ENCODE data around the gene PDZD7.
"Not testable (repeated sequence)": the region's sequence is repeated elsewhere in the genome, so short reads cannot be mapped to it uniquely, and the experiment has no call there.

PDZD7 gene

DNA sequence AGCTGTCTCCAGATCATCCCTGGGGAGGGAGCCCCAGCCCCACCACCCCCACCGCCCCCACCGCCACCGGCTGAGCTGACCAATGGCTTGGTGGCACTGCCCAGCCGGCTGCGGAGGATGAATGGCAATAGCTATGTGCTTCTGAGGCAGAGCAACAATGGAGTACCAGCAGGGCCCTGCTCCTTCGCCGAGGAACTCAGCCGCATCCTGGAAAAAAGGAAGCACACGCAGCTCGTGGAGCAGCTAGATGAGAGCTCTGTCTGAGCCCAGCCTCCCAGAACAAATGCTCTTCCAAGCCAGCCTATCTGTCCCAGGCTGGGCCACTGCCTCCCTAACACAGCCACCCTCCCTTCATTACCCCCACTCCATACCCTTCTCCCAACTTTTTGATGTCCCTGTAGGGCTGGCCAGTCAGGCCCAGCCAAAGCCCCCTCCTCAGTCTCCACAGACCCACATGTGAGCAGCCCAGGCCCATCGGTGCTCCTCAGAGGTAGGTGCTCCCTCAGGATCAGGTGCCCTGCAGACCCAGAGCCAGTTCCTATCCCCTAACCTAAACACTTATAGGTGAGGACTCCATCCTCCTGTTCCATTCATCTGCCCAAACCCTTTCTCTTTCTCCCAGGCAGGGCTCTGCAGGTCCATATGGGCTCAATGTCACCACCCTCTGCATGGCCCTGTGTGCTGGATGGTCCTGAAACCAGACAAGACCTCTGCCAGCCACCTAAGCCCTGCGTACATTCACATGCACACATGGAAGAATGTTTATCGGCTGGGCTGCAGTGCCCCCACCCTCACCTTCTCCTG, 46.9 kb downstream of the PDZD7 start:
- Histone ChIP-seq H3K27me3 (ENCODE audit: control insufficient read depth, insufficient read depth, low read length) (no peaks in the 10 kb centered on the region), H3K4me2 (ENCODE audit: low read length) (no peak overlapping the region), H3K9ac (ENCODE audit: low read depth, low read length) (no peak overlapping the region), H3K4me3 (ENCODE audit: low read length) (no peak overlapping the region), H3K36me3 (ENCODE audit: insufficient read depth, low read length) (peaks cover 10% of the 10 kb centered on the region), H3K9me3 (replicated peaks; ENCODE audit: low read length) (no peaks in the 10 kb centered on the region), H3K4me1 (ENCODE audit: control insufficient read depth, insufficient read depth, low read length) (peaks cover 17% of the 10 kb centered on the region)

DNA sequence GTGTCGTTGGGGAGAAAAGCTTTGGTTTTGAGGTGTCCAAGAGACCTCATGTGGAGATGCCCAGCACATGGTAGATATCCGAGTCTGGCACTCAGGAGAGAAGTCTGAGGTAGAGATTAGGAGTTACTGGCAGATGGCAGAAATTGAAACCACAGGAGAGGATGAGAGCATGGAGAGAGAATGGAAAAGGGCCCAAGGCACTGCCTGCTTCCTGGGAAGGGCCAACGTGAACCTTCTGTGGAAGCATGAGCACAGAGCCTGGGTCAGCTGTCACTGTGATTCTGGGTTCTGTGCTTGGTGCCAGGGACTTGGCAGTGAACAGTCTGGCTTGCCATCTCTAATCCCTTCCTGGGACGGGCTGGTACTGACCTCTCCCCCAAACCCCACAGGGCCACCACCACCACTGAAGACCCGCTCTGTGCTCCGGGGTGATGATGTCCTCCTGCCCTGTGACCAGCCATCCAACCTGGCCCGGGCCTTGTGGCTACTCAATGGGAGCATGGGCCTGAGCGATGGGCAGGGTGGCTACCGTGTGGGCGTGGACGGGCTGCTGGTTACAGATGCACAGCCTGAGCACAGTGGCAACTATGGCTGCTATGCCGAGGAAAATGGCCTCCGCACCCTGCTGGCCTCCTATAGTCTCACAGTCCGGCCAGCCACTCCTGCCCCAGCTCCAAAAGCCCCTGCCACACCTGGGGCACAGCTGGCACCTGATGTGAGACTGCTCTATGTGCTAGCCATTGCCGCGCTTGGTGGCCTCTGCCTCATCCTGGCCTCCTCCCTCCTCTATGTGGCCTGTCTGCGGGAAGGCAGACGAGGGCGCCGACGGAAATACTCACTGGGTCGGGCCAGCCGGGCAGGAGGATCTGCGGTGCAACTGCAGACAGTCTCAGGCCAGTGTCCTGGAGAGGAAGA, 47.8 kb downstream of the PDZD7 start:
- Histone ChIP-seq H3K4me3 (ENCODE audit: low read length) (no peak overlapping the region), H3K4me1 (ENCODE audit: control insufficient read depth, insufficient read depth, low read length) (peaks cover 11% of the 10 kb centered on the region), H3K9ac (ENCODE audit: low read depth, low read length) (no peak overlapping the region), H3K36me3 (ENCODE audit: insufficient read depth, low read length) (peaks cover 9% of the 10 kb centered on the region), H3K9me3 (replicated peaks; ENCODE audit: low read length) (no peaks in the 10 kb centered on the region), H3K27me3 (ENCODE audit: control insufficient read depth, insufficient read depth, low read length) (no peaks in the 10 kb centered on the region), H3K4me2 (ENCODE audit: low read length) (no peak overlapping the region)

DNA sequence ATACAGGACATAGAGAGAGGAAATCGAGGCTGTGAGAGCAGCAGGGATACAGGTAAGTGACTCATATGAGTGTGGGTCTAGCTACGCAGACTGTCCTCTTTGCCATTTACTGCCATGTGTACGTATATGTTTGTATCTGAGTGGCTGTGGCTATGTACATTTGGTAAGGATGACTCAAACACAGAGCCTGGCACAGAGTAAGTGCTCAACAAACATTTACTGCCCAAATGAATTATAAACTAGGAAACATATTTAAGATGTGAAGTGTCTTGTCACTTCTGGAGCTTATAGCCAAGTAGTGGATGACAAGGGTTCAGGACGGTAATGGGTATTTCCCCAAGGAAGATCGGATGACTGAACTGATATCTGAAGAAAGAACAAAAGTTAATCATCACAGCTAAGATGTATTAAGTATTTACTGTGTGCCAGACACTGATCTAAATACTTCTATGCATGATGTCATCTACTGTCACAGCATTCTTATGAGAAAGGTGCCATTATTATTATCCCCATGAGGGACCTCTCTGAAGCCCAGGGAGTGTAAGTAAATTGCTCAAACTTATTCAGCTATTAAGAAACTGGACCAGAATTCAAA, 49.7 kb downstream of the PDZD7 start:
- Histone ChIP-seq H3K4me1 (ENCODE audit: control insufficient read depth, insufficient read depth, low read length) (peaks cover 2% of the 10 kb centered on the region), H3K9ac (ENCODE audit: low read depth, low read length) (no peak overlapping the region), H3K36me3 (ENCODE audit: insufficient read depth, low read length) (peaks cover 9% of the 10 kb centered on the region), H3K9me3 (replicated peaks; ENCODE audit: low read length) (no peaks in the 10 kb centered on the region), H3K27me3 (ENCODE audit: control insufficient read depth, insufficient read depth, low read length) (no peaks in the 10 kb centered on the region), H3K4me2 (ENCODE audit: low read length) (no peak overlapping the region), H3K4me3 (ENCODE audit: low read length) (no peak overlapping the region)

DNA sequence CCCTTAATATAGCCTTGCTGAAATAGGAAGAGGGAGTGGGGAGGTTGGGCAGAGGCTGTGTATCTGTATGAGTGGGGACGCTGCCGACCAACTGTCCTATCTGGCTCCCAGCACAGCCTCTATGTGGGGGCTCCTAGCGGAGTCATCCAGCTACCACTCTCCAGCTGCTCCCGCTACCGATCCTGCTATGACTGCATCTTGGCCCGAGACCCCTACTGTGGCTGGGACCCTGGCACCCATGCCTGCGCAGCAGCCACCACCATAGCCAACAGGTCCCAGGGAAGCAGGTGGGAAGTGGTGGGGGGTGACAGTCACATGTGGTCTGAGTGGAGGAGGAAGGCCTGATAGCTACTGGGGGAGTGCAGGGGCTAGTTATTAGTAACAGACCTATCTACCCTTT, 50.2 kb downstream of the PDZD7 start:
- Histone ChIP-seq H3K4me1 (ENCODE audit: control insufficient read depth, insufficient read depth, low read length) (no peaks in the 10 kb centered on the region), H3K4me2 (ENCODE audit: low read length) (no peak overlapping the region), H3K4me3 (ENCODE audit: low read length) (no peak overlapping the region), H3K9me3 (replicated peaks; ENCODE audit: low read length) (no peaks in the 10 kb centered on the region), H3K27me3 (ENCODE audit: control insufficient read depth, insufficient read depth, low read length) (no peaks in the 10 kb centered on the region), H3K36me3 (ENCODE audit: insufficient read depth, low read length) (peaks cover 9% of the 10 kb centered on the region), H3K9ac (ENCODE audit: low read depth, low read length) (no peak overlapping the region)

DNA sequence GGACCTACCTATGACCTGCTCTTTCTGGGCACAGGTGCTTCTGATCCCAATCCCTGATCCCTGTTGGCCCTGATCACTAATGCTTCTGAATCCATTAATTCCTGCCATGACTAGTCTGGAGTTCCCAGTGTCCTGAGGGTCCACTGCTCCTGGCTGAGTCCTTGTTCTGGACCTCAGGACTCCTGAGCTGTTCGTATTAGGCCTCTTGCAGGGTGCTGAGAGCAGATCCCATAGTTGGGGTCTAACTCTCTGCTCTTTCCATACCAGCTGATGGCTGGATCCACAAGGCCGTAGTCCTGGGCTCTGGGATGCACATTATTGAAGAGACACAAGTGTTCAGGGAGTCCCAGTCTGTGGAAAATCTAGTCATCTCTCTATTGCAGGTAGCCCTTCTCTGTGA, 50.6 kb downstream of the PDZD7 start:
- H3K36me3 ChIP-seq (ENCODE audit: insufficient read depth, low read length) = peaks cover 9% of the 10 kb centered on the region
- no peaks in the 10 kb centered on the region for H3K4me1 ChIP-seq (ENCODE audit: control insufficient read depth, insufficient read depth, low read length)

DNA sequence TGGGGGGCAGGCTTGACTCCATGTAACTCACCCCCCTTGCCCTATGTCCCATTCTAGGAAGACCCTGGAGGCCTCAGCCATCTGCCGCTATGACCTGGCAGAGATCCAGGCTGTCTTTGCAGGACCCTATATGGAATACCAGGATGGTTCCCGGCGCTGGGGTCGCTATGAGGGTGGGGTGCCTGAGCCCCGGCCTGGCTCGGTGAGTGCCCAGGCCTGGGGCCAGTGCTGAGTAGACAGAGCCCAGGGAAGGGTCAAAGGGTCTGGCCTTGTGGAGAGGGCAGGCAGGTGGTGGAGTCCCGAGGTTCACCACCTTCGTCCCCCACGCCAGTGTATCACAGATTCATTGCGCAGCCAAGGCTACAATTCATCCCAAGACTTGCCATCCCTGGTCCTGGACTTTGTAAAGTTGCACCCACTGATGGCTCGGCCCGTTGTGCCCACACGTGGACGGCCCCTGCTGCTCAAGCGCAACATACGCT, 51.1 kb downstream of the PDZD7 start:
- H3K9ac ChIP-seq (ENCODE audit: low read depth, low read length) = no peak overlapping the region
- no peak overlapping the region for H3K4me2 ChIP-seq (ENCODE audit: low read length)
- no peak overlapping the region for H3K4me3 ChIP-seq (ENCODE audit: low read length)
- H3K27me3 ChIP-seq (ENCODE audit: control insufficient read depth, insufficient read depth, low read length) = no peaks in the 10 kb centered on the region
- H3K9me3 ChIP-seq (replicated peaks; ENCODE audit: low read length) = no peaks in the 10 kb centered on the region
- H3K36me3 ChIP-seq (ENCODE audit: insufficient read depth, low read length) = peaks cover 9% of the 10 kb centered on the region
- H3K4me1 ChIP-seq (ENCODE audit: control insufficient read depth, insufficient read depth, low read length) = no peaks in the 10 kb centered on the region

More for the DNA sequence above, 50.6 kb downstream of the PDZD7 start:
- H3K4me3 ChIP-seq (ENCODE audit: low read length) = no peak overlapping the region
- no peak overlapping the region for H3K4me2 ChIP-seq (ENCODE audit: low read length)
- H3K9me3 ChIP-seq (replicated peaks; ENCODE audit: low read length) = no peaks in the 10 kb centered on the region
- no peaks in the 10 kb centered on the region for H3K27me3 ChIP-seq (ENCODE audit: control insufficient read depth, insufficient read depth, low read length)
- H3K9ac ChIP-seq (ENCODE audit: low read depth, low read length) = no peak overlapping the region

DNA sequence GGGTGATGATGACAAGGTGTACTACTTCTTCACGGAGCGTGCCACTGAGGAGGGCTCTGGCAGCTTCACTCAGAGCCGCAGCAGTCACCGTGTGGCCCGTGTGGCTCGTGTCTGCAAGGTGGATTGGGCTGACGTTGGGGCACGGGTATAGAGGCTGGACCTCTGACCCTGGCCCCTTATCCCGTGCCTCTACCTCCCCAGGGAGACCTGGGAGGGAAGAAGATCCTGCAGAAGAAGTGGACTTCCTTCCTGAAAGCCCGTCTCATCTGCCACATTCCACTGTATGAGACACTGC, 52.1 kb downstream of the PDZD7 start:
- Histone ChIP-seq H3K36me3 (ENCODE audit: insufficient read depth, low read length) (peaks cover 9% of the 10 kb centered on the region), H3K9me3 (replicated peaks; ENCODE audit: low read length) (no peaks in the 10 kb centered on the region), H3K4me1 (ENCODE audit: control insufficient read depth, insufficient read depth, low read length) (no peaks in the 10 kb centered on the region)

DNA sequence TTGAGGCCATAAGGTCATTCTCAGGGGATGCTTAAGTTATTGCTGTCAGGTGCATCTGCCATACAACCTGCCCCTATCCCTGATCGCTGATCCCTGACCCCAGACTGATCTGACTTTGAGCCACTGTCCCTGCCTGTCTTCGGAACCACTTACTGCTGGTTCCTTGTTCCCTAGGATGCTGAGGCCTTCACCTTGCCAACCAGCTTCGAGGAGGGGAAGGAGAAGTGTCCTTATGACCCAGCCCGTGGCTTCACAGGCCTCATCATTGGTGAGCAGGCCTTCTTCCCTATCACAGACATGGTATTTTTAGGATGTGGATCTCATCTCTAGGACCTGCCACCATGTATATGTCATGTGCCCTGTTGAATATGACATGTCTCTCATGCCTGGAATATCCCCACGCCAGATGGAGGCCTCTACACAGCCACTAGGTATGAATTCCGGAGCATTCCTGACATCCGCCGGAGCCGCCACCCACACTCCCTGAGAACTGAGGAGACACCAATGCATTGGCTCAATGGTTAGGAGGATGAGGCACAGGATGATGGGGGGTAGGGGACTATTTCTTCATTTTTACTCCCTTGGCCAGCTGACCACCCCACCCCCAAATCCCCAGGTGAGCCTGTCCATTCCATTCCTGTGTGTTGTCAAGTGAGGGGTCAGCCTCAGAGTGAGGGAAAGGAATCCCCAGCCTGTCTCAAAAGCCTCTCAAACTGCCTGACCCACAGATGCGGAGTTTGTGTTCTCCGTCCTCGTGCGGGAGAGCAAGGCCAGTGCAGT, 52.6 kb downstream of the PDZD7 start:
- H3K4me3 ChIP-seq (ENCODE audit: low read length) = no peak overlapping the region
- no peak overlapping the region for H3K9ac ChIP-seq (ENCODE audit: low read depth, low read length)
- H3K36me3 ChIP-seq (ENCODE audit: insufficient read depth, low read length) = peaks cover 9% of the 10 kb centered on the region
- no peaks in the 10 kb centered on the region for H3K27me3 ChIP-seq (ENCODE audit: control insufficient read depth, insufficient read depth, low read length)
- H3K4me1 ChIP-seq (ENCODE audit: control insufficient read depth, insufficient read depth, low read length) = no peaks in the 10 kb centered on the region
- H3K9me3 ChIP-seq (replicated peaks; ENCODE audit: low read length) = no peaks in the 10 kb centered on the region
- H3K4me2 ChIP-seq (ENCODE audit: low read length) = no peak overlapping the region

More for the DNA sequence above, 52.1 kb downstream of the PDZD7 start:
- no peaks in the 10 kb centered on the region for H3K27me3 ChIP-seq (ENCODE audit: control insufficient read depth, insufficient read depth, low read length)
- no peak overlapping the region for H3K4me3 ChIP-seq (ENCODE audit: low read length)
- H3K9ac ChIP-seq (ENCODE audit: low read depth, low read length) = no peak overlapping the region
- H3K4me2 ChIP-seq (ENCODE audit: low read length) = no peak overlapping the region

DNA sequence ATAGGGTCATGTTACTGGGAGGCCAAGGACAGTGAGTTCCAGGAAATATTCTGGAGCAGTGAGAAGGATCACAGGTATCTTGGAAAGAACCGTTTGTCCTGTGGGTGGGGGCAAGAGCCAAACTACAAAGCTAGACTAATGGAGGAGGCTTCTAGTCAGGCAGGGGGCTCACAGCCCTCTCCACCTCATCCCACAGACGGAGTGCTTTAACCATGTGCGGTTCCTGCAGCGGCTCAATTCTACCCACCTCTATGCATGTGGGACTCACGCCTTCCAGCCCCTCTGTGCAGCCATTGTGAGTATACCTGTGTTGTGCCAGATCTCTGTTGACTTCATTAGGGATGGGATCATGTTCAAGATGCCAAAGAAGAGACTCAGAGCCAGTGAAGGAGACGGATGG, 53.5 kb downstream of the PDZD7 start:
- no peak overlapping the region for H3K4me2 ChIP-seq (ENCODE audit: low read length)
- no peak overlapping the region for H3K9ac ChIP-seq (ENCODE audit: low read depth, low read length)
- no peaks in the 10 kb centered on the region for H3K9me3 ChIP-seq (replicated peaks; ENCODE audit: low read length)
- H3K36me3 ChIP-seq (ENCODE audit: insufficient read depth, low read length) = peaks cover 9% of the 10 kb centered on the region
- H3K27me3 ChIP-seq (ENCODE audit: control insufficient read depth, insufficient read depth, low read length) = no peaks in the 10 kb centered on the region
- H3K4me3 ChIP-seq (ENCODE audit: low read length) = no peak overlapping the region
- no peaks in the 10 kb centered on the region for H3K4me1 ChIP-seq (ENCODE audit: control insufficient read depth, insufficient read depth, low read length)

DNA sequence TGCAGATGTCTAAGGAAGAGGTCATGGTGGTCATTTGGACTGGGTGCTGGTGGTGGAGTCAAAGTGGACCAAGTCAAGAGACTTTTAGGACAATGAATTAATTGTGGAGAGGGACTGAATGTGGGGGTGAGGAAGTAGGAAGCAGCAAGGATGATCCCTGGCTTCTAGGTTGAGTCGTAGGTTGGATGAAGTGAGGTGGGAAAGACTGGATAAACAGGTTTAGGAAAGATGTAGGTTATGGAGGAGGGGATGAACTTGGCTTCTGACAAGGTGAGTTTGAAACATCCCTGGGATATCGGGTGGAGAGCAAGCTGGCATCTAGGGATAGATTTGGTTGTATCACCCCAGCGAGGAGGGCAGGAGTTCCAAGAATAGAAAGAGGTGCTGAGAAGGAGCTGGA, 54.0 kb downstream of the PDZD7 start:
- Histone ChIP-seq H3K4me1 (ENCODE audit: control insufficient read depth, insufficient read depth, low read length) (no peaks in the 10 kb centered on the region), H3K9me3 (replicated peaks; ENCODE audit: low read length) (no peaks in the 10 kb centered on the region), H3K4me2 (ENCODE audit: low read length) (no peak overlapping the region), H3K4me3 (ENCODE audit: low read length) (no peak overlapping the region), H3K27me3 (ENCODE audit: control insufficient read depth, insufficient read depth, low read length) (no peaks in the 10 kb centered on the region), H3K36me3 (ENCODE audit: insufficient read depth, low read length) (peaks cover 9% of the 10 kb centered on the region), H3K9ac (ENCODE audit: low read depth, low read length) (no peak overlapping the region)

DNA sequence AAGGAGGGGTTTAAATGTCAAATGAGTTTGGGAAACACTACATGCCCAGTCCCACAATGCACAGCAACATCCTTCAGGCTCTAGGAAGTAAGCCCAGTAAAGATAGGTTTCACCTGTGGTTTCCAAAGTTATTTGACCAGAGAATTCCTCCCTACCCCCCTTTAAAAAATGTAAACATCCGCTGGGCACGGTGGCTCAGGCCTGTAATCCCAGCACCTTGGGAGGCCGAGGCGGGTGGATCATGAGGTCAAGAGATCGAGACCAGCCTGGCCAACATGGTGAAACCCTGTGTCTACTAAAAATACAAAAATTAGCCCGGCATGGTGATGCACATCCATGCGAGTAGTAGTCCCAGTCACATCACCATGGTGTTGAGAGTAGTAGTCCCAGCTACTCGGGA, 55.5 kb downstream of the PDZD7 start:
- H3K4me2 ChIP-seq (ENCODE audit: low read length); H3K4me3 ChIP-seq (ENCODE audit: low read length); H3K4me1 ChIP-seq (ENCODE audit: control insufficient read depth, insufficient read depth, low read length); H3K9ac ChIP-seq (ENCODE audit: low read depth, low read length); H3K9me3 ChIP-seq (replicated peaks; ENCODE audit: low read length); H3K27me3 ChIP-seq (ENCODE audit: control insufficient read depth, insufficient read depth, low read length); H3K36me3 ChIP-seq (ENCODE audit: insufficient read depth, low read length): not testable (repeated sequence)
